ENCODE measurements around the gene ACY1.

ACY1 gene

DNA sequence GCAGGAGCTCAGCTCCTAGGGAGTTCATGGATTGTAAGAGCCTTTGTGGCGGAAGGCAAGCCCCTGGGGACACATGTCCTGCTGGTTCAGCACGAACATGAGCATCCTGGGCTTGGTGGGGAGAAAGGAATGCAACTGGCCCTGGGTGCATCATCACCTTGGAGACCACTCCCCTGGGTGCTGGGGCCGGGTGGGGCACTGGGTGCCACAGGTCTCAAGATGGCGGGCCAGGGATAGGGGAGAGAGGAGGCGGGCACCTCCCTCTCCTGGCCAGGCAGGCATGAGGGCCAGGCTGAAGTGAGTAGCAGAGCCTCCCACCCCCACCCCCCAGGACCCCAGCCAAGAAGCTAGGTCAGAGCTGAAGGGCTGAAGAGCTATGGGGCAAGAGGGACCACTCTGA, 16.8 kb upstream of the ACY1 start:
- no peak for DNase-seq

DNA sequence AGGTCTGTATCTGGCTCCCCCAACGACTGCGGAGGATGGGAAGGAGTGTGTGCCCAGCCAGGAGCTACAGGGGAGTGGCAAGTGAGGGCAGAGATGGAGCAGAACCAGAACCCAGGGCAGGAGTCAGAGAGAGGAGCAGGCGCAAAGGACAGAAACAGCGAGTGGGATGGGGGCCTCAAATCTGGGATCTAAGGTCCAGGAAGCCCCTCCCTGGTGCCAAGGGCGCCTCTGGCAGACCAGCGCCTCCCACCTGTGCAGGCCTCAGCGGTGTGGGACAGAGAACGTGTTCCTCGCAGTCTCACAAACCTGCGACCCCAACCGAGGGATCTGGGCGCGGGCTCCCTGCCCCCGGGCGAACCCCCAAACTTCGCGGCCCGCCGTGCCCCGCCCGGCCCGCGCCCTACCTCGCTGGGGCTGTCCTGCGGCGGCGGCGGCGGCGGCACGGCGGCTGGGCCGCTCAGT, 16.4 kb upstream of the ACY1 start:
- DNase-seq, result no peak

DNA sequence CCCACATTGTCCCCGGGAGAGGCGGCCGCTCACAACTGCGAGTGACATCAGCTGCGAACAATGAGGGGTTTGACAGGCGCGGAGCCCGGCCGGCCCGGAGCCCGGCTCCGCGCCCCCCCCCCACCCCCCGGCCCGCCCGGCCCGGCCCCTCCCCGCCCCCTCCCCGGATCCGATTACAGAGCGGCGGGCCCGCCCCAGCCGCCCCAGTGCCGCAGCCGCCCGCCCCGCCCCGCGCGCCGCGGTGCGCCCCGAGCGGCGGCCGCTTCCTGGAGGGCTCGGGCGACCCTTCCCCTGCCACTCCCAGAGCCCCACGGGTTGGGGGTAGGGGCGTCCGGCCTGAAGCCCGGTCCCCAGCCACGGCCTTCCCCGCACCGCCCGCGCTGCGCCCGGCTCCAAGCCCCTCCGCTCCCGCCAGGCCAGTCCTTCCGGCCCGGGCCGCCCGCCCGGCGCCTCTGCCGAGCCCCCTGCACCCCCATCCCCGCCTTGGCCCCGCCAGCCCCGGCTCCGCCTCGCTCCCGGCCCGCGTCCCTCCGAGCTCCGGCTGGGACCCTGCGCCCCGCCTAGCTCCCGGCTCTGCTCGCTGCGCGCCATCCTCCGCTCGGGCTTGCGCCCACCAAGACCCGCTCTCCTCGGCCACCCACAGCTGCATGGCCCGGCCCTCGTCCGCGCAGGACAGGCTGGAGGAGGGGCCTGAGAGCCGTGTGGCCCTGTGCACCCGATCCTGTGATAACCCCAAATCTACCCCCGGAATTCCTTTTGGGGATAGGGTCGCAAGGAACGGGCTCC, 15.8 kb upstream of the ACY1 start, which contains the start of gene PCBP4:
TSS of gene PCBP4 (minus strand) at position 71 of the 786 bp plus-strand sequence. CDS start 6,214 bp downstream, outside the sequence.
- no peak for DNase-seq

DNA sequence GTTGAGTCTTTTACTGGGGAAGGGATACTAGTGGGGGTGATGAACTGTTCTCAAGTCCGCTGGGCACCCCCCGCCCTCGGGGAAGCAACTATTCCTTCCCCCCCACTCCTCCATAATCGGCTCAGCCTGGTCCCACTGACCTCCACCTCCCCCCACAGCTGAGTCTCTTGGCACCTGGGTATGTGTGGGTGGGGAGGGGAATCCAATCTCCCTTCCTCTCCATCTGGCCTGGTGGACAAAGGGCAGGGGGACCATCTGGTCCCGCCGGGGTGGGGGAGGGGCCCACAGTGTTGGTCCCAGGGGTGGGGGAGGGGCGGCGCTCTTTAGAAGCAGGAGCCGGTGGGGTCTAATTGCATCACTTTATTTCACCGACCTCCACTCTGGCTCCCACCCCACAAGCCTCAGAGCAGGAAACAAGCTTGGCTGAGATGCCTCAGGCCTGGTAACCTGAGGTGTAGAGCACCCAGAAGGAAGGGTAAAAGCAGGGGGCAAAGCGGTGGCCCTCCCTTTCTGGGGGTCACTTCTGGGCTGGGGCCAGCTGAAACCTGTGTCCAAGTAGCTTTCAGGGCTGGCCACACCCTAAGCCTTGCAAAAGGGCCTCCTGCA, 15.1 kb upstream of the ACY1 start:
- no peak for DNase-seq

DNA sequence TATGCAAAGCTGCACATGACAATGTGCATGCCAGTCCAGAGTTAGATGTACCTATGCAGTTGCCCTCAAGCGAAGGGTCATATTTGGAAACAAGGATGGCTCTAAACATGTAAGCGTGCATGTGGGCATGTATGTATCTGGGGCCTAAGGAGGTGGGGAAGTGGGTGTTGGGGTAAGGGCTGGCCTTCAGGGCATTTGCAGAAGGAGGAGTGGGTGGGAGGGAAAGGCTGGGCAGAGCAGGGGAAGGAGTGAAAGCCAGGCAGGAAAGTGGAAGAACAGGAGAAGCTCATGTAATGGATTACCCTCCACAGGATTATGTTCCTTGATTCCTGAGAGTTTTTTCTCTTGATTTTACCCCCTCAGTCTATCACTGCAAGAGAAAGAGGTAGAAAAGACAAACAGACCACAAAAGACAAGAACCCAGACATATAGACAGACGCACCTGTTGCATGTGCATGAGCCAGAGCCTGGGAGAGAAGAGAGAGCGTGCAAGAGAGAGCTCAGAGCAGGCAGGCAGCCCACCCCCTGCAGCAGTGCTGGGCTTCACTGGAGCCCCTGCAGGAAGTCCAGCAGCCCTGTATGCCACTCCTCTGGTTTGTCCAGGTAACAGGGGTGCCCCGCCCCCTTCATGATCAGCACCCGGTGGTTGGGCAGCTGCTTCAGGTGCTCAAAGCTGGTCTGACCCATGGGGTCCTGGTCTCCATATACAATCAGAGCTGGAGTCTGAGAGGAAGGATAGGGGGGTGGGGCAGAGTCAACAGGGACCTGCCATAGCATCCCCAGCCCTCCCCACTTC, 14.3 kb upstream of the ACY1 start:
- DNase-seq, result no peak

DNA sequence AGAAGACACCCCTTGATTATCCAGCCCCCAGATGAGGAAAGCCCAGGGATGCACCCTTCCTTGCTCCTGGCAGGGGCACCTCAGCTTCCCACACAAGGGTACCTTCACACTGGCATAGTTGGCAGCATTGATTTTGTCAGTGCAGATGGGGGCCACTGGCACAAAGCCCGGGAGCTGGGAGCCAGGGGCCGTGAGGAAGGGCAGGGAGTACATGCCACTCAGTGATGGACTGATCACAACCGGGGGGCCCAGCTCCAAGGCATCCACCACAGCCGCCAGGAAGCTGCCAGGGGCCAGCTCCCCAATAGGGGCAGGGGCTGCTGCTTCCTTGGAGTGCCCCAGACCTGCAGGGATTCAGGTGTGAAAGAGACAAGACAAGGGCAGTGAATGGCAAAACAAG, 13.5 kb upstream of the ACY1 start:
- DNase-seq, result no peak

DNA sequence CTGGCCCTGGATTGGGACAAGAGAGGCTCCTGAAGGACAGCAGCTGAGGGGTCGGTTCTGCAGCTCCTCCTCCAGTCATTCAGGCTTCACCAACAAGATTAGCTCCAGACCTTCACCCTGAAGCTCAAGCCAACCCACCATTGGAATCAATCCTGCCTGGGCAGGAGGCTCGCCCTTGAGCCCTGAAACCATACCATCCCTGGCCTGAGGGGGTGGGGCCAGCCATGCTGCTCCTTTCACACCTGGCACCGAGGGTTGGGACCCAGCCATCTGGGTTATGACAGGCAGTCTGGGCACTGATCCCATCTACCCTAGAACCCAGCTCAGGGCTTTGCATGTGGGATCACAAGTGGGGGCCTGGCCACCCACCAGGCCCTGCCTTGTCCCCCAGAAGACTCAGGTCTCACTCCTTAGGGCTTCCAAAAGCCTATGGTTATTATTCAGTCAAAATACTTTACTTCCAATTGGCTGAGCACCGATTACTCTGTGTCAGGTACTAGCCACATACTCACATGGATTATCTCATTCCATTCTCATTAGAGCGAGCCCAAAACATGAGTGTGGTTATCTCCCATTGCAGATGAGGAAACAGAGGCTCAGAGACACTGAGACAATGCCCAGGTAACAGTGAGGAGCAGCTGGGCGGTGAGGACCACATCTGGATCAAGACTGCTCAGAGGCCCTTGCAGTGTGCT, 12.6 kb upstream of the ACY1 start:
- no peak for DNase-seq

DNA sequence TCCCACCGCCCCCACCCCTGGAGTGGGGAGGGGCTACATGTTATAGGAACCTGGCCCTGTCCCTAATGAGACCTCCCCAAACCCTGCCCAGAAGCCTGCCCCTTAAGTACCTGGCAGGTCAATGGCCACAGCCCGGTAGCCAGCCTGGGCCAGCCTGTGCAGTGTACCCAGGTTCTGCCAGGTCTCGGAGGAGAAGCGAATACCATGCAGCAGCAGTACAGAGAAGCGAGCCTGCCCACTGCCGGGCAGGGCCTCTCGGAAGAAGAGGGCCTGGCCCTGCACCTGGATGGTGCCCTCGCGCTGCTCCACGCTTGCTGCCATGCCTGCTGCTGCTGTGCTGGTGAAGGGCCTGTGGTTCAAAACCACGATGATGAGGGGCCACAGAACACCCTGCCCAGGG, 12.0 kb upstream of the ACY1 start:
- no peak for DNase-seq

DNA sequence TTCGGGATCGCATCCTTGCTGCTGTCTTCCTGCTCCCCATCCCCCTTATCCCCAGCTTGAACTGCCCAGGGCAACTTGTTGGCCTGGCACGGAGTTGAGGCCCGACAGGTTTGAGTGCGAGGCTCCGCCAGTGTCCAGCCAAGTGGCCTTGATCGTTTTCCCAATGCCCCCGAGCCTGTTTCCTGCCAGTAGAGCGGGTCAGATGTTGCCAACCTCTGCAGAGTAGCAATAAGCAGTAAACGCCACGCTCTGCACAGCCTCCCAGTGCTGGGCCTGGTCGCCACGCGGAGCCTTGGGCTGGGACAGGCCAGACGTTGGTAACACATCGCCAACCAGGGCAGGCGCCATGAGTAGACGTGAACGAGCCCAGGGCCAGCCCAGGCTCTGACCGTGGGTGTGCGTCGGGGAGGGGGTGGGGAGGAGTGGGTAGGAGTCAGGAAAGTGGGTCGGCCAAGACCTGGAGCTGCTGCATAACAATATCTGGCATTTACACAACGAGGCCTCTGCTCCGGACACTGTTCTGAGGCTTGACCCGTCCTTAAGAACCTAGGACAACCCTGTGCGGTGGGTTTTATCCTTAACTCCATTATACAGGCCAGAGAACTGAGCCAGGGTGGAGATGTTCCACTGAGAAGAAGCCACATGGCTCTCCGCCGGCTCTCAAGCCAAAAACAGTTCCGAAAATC, 8.9 kb upstream of the ACY1 start:
- DNase-seq, result no peak

DNA sequence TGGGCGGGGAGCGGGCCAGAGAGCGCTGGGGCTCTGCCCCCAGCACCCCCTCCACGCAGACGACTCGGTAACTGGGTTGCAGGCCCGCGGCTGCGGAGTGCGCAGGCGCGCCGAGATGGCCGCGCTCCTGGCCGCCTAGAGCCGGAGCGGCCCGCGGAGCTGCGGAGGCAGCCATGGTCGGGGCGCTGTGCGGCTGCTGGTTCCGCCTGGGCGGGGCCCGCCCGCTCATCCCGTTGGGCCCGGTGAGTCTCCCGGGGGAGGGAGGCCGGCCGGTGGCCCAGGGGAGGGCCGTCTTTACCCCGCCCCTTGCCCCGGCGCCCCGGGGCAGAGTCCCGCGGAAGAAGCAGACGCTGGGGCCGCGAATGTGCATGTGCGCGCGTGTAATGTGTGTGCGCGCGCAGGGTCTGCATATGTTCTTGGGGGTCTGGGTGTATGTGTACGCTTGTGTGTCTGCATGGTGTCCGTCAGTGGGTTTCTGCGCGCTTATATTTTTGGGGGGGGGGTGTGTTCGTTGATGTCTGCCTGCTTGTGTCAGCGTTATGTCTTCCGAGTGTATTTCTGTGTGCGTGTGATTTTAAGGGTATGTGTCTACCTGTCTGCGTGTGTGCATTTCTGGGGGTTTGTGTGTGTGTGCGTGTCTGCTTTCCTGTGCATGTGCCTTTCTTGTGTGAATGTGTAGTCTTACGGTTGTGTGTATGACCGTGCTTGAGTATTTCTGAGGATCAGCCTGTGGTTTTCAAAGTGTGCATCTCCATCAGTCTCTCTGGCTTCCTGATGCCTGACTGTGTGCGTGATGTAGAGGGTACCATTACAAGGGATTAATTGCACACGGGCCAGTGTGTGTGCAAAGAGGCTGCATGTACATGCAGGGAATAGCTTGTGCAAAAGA, 8.1 kb upstream of the ACY1 start, which contains the start of gene ABHD14A:
TSS of gene ABHD14A (plus strand) at position 102 of the 889 bp plus-strand sequence. CDS start at position 174, 72 bp downstream.
- DNase-seq, result peak; percentile 23

DNA sequence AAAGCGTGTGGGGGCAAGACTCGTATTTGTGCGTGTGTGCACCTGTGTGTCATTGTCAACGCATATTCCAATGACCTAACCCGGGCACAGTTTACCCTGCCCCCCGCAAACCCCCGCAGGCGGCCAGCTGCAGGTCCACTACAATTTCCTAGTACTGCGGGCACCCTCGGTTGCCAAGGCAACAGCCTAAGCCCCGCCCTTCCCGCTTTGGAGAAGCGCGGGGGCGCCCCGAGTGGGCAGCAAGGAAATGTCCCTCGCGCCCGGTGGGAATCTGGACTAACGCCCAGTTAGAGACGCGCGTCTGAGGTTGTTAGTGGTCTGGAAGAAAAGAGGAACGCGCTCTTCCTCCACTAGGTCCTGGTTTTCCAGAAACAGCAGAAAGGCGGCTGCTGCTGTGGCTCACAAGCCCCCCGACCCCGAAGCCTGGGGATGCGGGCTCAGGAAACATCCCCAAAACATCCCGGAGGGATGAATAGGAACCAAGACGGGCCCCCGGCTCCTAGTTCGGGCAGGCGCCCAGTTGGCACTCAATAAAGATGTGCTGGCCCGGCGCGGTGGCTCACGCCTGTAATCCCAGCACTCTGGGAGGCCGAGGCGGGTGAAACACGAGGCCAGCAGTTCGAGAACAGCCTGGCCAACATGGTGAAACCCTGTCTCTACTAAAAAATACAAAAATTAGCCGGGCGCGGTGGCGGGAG, 7.3 kb upstream of the ACY1 start:
- no peak for DNase-seq

DNA sequence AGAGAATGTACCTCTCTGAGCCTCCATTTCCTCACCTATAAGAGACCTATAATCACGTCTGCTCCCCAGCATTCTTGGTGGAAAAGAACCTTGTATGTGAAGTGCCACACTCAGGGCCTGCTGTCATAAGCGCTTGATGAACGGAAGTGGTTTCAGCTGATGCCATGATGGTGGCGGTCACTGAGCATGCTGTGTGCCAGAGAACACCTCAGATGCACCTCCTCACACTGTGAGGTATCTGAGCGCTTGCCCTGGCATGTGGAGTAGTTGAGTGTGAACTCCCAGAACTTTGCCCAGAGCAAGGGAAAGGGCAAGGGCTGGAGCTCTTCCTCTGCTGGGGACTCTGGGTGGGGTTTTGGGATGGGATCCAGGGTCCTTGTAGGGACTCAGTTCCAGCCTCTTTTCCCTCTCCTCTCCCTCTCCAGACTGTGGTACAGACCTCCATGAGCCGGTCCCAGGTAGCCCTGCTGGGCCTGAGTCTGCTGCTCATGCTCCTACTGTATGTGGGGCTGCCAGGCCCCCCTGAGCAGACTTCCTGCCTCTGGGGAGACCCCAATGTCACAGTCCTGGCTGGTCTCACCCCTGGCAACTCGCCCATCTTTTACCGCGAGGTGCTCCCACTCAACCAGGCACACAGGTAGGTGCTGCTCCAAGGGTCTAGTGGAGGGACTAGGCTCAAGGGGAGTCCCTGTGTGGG, 5.7 kb upstream of the ACY1 start:
- DNase-seq, result no peak

DNA sequence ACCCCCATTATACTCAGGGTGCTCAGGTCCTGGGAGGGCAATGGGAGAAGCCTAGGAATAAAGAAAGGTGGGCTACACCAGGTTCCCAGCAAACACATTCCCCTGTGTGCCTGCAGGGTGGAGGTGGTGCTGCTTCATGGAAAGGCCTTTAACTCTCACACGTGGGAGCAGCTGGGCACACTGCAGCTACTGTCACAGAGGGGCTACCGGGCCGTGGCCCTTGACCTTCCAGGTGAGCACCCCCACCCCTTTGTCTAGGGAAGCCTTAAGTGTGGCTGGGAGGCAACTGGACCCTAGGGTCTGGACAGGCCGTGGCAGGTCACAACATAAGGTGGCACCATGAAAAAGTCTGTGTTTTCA, 5.2 kb upstream of the ACY1 start:
- DNase-seq, result no peak

DNA sequence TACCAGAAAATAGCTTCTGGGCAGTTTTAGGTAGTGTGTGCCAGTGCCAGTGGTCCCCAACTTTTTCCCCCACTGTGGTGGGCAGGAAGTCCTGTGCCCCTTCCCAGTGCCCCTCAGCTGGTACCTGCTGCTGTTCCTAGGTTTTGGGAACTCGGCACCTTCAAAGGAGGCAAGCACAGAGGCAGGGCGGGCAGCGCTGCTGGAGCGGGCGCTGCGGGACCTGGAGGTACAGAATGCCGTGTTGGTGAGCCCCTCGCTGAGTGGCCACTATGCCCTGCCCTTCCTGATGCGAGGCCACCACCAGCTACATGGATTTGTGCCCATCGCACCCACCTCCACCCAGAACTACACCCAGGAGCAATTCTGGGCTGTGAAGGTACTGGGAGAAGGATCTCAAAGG, 3.1 kb upstream of the ACY1 start:
- no peak for DNase-seq

DNA sequence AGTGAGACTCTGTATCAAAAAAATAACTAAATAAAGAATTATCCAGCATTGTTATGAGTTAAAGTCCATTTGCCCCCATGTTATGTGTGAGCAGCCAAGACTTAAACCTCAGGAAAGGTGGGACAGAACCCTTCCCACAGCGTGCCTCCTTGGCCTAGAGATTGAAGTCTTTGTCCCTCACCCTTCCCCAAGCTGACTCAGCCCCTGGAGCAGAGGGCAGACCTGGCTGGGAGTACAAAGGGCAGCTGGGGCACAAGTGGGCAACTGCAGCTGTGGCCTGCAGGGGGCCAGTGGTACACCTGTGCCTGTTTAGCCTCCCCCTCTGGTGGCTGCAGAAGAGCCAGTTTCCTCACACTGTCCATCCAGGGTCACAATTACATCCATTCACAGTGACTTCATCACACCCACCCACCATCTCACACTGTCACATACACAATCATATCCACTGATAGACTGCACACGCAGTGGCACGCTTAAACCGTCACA, 940 bp upstream of the ACY1 start:
- DNase-seq, result no peak

DNA sequence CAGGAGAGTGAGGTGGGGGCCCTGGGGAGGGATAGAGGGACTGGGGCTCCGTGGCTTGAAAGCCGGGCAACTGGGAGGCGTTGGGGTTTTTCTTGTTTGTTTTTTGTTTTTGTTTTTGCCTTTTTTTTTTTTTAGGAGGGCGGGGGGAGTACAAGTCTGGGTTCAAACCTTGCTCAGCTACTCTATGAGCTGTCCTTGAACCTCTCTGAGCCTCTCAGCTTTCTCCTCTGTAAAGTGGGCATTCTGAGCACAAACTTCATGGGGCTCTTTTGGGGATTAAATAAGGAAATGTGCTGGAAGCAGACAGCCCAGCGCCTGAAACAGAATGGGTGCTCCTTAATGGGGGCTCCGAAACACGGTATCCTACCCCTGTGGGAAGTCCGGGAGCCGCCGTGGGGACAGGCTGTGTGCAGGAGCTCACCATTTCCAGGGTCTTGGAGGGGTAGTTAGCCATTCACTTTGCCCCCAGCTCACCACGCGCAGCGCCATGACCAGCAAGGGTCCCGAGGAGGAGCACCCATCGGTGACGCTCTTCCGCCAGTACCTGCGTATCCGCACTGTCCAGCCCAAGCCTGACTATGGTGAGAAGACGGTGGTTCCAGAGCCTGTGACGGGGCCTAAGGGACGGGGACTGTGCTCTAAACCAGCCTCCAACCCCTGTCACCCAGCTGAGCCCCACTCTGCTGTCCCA, 388 bp downstream of the ACY1 start:
- no peak for DNase-seq

DNA sequence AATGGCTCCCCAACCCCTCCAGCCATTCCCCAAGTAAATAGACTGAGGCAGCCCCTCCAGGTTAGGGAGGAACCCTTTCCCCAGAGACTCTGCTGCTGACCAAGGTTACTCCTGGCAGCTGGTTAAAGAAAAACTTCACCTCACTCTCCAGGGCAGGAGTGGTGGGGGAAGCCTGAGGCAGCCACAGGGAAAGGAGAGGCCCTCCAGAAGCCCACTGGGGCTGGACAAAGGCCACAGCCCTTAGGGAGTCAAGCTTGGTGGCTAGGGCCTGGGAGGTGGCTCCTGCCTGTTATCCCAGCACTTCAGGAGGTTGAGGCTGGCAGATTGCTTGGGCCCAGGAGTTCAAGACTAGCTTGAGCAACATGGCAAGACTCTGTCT, 923 bp downstream of the ACY1 start:
- no peak for DNase-seq

DNA sequence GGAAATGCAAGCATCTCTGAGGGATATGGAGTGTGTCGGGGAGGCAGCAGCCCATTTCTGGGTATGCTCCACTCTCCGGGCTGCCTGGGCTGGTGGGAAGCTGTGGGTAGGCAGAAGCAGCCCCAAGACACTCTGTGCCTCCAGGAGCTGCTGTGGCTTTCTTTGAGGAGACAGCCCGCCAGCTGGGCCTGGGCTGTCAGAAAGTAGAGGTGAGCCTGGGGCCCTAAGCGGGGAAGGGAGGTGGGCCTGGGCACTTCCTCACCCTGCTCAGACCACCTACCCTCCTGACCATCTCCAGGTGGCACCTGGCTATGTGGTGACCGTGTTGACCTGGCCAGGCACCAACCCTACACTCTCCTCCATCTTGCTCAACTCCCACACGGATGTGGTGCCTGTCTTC, 1.7 kb downstream of the ACY1 start:
- no peak for DNase-seq
